HepG2 (cell line): ENCODE results near the gene ZBTB7B. TPM values are rescaled to one million over a fixed set of nuclear protein-coding genes. Genes with fewer than 3 reads are reported as not detected.

ENCODE experiments used
- ARNTL ChIP-seq: sonication (generic); formaldehyde crosslinking; IDR thresholded peaks from 2 replicates; pipeline ENCODE4 v1.4.0; 2020; ENCODE audit warnings: mild to moderate bottlenecking, missing genetic modification reagents
- ATF7 ChIP-seq, 2 experiments: fragments of 450-650 bp in 1 of 2; sonication (generic) in 1 of 2; formaldehyde crosslinking in 1 of 2; IDR thresholded peaks; 2 replicates each; pipeline versions ENCODE4 v1.4.0 to v1.6.1; 2016 to 2020; ENCODE audit warnings: antibody characterized with exemption in 1 of 2, mild to moderate bottlenecking in 1 of 2, missing genetic modification reagents in 1 of 2
- CCAR2 ChIP-seq: fragments of 200-400 bp; formaldehyde crosslinking; optimal IDR thresholded peaks from 2 replicates; pipeline ENCODE3; 2018; ENCODE audit warnings: low read depth, mild to moderate bottlenecking, low read length, moderate library complexity
- DNMT1 ChIP-seq: sonication (generic); formaldehyde crosslinking; IDR thresholded peaks from 2 replicates; pipeline ENCODE4 v1.5.1; 2020; ENCODE audit warnings: mild to moderate bottlenecking, missing genetic modification reagents
- ELF3 ChIP-seq: IDR thresholded peaks from 2 replicates; pipeline ENCODE4 v1.6.1; 2016; ENCODE audit warnings: missing genetic modification reagents, missing compliant biosample characterization
- GMEB2 ChIP-seq: IDR thresholded peaks from 2 replicates; pipeline ENCODE4 v1.6.1; 2016; ENCODE audit warnings: missing biosample characterization, missing genetic modification reagents, low read depth
- SIX4 ChIP-seq: sonication (generic); formaldehyde crosslinking; IDR thresholded peaks from 2 replicates; pipeline ENCODE4 v1.4.0; 2020; ENCODE audit warnings: missing genetic modification reagents
- ZBTB40 ChIP-seq, 2 experiments: fragments of 450-650 bp in 1 of 2; sonication (generic) in 1 of 2; formaldehyde crosslinking in 1 of 2; IDR thresholded peaks; 2 replicates each; pipeline versions ENCODE4 v1.6.1 to v1.8.0; 2016 to 2022; ENCODE audit warnings: antibody characterized with exemption in 1 of 2, mild to moderate bottlenecking in 1 of 2, missing genetic modification reagents in 1 of 2
- ZNF205 ChIP-seq: IDR thresholded peaks from 2 replicates; pipeline ENCODE4 v1.6.1; 2018; ENCODE audit warnings: missing biosample characterization, missing genetic modification reagents
- ZNF282 ChIP-seq: fragments of 450-650 bp; IDR thresholded peaks from 2 replicates; pipeline ENCODE4 v1.6.1; 2018; ENCODE audit not compliant: partially characterized antibody
- ZNF503 ChIP-seq: sonication (generic); formaldehyde crosslinking; IDR thresholded peaks from 2 replicates; pipeline ENCODE4 v1.4.0; 2020; ENCODE audit warnings: missing genetic modification reagents
- ZNF513 ChIP-seq: sonication (generic); formaldehyde crosslinking; conservative IDR thresholded peaks from 2 replicates; pipeline ENCODE4 v1.5.0; 2020; ENCODE audit warnings: missing genetic modification reagents
- ZNF629 ChIP-seq: sonication (generic); formaldehyde crosslinking; conservative IDR thresholded peaks from 2 replicates; pipeline ENCODE4 v1.5.0; 2020; ENCODE audit warnings: missing genetic modification reagents
- ZNF839 ChIP-seq: sonication (generic); formaldehyde crosslinking; IDR thresholded peaks from 2 replicates; pipeline ENCODE4 v1.4.0; 2020; ENCODE audit warnings: missing genetic modification reagents, mild to moderate bottlenecking, borderline replicate concordance
- polyA plus RNA-seq, 8 experiments: library from polyadenylated mRNA; depleted of rRNA in 3 of 8; stranded (reverse) in 7 of 8; unstranded in 1 of 8; fragments of >200 nt; fragmentation: Illumina TruSeq in 4 of 8; extraction: Trizol in 4 of 8; gene quantifications; 2 replicates each; pipeline versions ENCODE4 v1.2.1 to v1.2.3, GENCODE V29; 2011 to 2016; ENCODE audit warnings: low read depth in 4 of 8, missing spikeins in 1 of 8, mixed read lengths in 1 of 8; ENCODE audit not compliant: insufficient read depth in 1 of 8
- total RNA-seq, 5 experiments: library from RNA; depleted of rRNA; stranded (reverse); fragments of >200 nt; fragmentation: Illumina TruSeq; extraction: Trizol; gene quantifications; 2 replicates each; pipeline ENCODE4 v1.2.3, GENCODE V29; 2016; ENCODE audit warnings: low read depth in 1 of 5

ZBTB7B gene
- total and polyA plus RNA-seq, 2 of the 13 experiments (the other 11 are each of a cell fraction or from before 2014, with no cell fraction given), result 15.5 to 17.5 TPM

- TF ChIP-seq ZNF503 (CRISPR knock-in tag) (no peak), SIX4 (CRISPR knock-in tag) (no peak), CCAR2 (no peak), ZNF513 (CRISPR knock-in tag) (no peak), ZNF629 (CRISPR knock-in tag) (no peak), ZNF282 (no peak), ZBTB40 (IDR thresholded peaks at IDR 0.05) (no peak), ZBTB40 (CRISPR knock-in tag; IDR thresholded peaks at IDR 0.05) (no peak), ZNF205 (CRISPR knock-in tag) (no peak), GMEB2 (CRISPR knock-in tag) (no peak), ZNF839 (CRISPR knock-in tag) (no peak), DNMT1 (CRISPR knock-in tag) (no peak), ARNTL (CRISPR knock-in tag) (peak; percentile 30; the same call in 1 of the 2 replicates), ATF7 (IDR thresholded peaks at IDR 0.05) (no peak), ATF7 (CRISPR knock-in tag; IDR thresholded peaks at IDR 0.05) (no peak), ELF3 (CRISPR knock-in tag) (no peak)
These were observed 2.8 kb upstream of the ZBTB7B start (continued) for GRCh38 chr1:154999571-155000410.
